Glomerular visceral epithelial cell (primary cell): Measurements from ENCODE around the gene RAB44.
"Not testable (repeated sequence)": the region's sequence is repeated elsewhere in the genome, so short reads cannot be mapped to it uniquely, and the experiment has no call there.

Experiments
- DNase-seq: peaks from one replicate; pipeline ENCODE4 v3.0.0-alpha.2; 2016; ENCODE audit errors: extremely low spot score

RAB44 gene, protein sequence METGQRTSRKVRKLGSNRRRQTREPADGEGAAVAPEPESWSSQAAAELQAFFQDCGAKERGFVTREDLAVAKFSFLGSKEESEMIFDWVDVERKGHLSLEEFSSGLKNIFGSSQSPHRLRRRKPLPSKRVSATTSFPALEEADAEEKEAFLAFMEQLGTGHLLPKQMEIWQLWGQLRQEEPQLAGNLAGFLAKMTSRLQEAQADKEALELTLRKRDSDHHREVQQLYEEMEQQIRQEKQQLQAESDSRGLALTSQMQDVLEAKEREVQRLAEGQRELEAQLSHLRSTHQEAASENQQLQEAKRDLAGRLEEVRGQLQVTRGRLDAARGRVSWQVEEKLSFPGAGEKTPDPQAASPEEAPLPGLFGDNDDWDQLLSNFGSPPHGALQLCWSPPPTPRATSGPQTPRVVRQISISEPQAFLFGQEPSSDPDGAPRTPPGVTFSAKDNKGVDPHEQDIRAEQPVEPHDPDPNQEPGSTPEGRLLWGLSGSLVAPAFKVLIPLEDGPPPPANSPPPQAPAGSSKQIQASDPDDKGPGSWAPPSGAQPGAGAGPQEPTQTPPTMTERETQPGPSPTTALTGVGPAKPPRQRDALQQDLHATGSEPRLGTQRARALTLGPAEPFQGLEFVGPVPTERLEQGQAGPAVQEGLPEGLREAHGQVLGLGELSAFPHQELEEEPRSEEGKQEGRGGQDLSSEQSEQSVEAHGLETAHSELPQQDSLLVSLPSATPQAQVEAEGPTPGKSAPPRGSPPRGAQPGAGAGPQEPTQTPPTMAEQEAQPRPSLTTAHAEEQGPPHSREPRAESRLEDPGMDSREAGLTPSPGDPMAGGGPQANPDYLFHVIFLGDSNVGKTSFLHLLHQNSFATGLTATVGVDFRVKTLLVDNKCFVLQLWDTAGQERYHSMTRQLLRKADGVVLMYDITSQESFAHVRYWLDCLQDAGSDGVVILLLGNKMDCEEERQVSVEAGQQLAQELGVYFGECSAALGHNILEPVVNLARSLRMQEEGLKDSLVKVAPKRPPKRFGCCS

GRCh38 chr6:36697481-36697903, at the start of gene RAB44:
Gene RAB44, plus strand, starts transcription at chr6:36697826. Its CDS starts 6,410 bp downstream, at chr6:36704236.
- no peak for DNase-seq

GRCh38 chr6:36649086-36649485, 48.5 kb upstream of the RAB44 start:
- DNase-seq, result no peak

GRCh38 chr6:36649701-36650484, 47.7 kb upstream of the RAB44 start:
- DNase-seq, result peak; percentile 33

DNA sequence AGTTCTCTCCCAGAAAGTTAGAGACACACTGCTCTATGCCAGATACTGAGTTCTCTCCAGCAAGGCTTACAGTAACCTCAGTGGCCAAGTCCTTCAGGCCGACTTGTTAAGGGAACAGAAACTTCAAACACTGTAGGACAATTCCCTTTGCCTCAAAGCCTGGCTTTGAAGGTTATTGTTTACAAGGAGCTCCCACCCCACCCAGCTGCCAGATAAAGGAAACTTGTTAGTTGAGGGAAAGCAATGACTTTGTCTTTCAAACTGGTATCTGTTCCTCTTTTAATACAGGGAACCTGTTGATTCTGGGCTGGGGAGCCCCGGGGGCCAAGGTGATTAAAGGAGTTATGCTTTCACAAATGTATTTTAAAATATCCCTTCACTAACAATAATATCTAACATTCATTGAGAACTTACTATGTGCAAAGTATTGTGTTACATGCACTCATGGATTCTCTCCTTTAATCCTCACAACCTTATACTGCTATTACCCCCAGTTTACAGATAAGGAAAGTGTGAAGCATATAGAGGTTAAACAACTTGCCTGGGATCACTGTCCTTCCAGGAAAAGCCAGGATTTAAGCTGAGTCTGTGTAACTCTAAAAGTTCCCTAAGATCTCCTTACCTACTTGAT, 46.7 kb upstream of the RAB44 start:
- DNase-seq, result no peak

DNA sequence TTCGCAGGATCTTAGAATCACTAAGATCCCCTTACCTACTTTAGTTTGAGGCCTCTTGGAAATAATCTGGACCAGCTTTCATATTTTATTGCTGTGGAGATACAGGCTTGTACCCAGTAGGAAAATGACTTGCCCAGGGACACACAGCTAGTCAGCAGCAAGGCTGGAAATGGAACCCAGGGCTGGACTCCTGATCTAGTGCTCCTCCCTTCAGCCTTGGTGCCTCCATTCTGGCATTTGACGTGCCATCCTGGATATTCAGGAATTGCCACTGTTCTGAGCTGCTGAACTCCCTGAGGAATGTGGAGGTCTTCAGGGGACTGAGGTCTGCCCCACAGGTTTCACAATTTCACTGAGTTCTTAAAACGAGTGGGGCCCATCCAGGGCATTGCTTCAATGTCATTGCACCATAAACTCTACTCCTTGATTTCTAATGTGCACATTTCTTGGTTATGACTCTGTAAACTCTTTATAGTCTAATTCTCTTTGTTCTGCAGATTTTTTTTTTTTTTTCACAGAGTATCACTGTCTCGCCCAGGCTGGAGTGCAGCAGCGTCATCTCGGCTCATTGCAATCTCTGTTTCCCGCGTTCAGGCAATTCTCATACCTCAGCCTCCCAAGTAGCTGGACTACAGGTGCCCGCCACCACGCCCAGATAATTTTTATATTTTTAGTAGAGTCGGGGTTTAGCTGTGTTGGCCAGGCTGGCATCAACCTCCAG, 45.8 kb upstream of the RAB44 start:
- no peak for DNase-seq

DNA sequence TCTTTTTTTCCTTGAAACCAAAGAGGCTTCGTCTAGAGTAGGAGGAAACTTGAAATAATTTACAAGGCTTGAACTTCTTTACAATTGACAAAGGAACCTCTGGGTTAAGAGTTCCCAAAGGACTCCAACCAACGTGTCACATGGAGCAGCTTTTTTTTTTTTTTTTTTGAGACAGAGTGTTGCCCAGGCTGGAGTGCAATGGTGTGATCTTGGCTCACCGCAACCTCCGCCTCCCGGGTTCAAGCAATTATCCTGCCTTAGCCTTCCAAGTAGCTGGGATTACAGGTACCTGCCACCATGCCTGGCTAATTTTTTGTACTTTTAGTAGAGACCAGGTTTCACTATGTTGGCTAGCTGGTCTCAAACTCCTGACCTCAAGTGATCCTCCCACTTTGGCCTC, 43.2 kb upstream of the RAB44 start:
- not testable (repeated sequence) for DNase-seq

GRCh38 chr6:36655085-36655724, 42.4 kb upstream of the RAB44 start:
- peak; percentile 23 for DNase-seq

DNA sequence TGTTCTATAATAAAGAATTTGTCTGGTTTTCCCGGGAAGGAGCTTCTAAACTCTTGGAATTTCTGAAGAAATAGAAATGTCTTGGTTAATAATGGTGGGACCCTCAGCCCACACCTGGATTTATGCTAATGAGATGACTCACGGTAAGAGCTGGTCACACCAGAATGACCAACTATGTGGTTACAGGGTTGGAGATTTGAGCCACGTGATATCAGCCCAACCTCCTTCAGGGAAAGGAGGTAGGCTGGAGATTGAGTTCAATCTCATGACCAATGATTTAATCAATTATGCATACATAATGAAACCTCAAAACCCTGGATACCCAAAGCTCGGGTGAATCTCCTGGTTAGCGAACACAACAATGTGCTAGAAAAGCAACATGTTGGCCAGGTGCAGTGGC, 41.2 kb upstream of the RAB44 start:
- peak; percentile 74 for DNase-seq

DNA sequence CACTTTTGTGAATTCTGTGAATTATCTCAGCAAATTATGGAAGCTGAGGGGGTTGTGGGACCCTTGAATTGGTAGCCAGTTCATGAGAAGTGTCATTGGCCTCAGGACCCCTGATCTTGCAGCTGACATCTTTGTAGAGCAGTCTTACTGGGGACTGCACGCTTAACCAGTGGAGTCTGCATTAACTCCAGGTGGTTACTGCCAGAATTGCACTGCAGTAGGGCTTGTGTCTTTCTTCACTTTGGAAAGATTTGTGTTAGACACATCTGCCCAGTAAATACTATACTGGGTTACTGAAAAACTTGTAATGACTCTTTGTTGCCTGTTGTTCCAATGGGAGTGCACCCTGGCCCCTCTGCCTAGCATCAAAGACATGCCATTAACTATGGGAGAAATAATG, 40.4 kb upstream of the RAB44 start:
- DNase-seq, result no peak

GRCh38 chr6:36657942-36658544, 39.6 kb upstream of the RAB44 start:
- peak; percentile 90 for DNase-seq

GRCh38 chr6:36659271-36659670, 38.4 kb upstream of the RAB44 start:
- DNase-seq, result peak; percentile 37

DNA sequence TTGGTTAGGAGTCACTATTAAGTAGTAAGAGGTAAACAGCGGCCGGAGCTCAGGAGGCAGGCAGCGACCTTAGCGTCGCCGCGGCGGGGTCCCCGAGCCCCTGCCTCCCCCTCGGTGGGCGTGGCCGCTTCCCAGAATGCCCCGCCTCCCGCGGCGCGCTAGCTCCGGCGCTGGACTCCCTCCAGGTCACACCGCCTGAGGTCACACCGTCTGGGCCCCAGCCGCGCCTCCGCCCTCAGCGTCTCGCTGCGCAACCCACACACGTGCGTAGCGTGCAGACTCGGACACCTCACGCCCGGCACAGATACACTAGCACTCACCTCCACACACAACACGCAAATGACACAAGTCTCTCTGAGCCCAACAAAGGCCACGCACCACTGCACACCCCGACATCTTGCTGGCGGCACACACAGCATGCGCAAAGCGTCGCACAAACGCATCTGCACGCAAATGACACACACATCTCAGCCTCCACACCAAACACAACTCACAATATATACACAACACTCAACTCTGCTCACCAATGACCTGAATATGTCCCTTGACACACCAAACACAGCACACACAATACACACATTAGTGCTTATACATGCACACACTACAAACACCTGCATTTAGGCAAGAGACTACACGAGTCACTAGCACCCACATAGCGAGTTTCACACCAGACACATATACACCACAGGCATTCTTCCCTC, 36.7 kb upstream of the RAB44 start:
- DNase-seq, result no peak

- DNase-seq, result no peak
These were observed 35.2 kb upstream of the RAB44 start for GRCh38 chr6:36662380-36662779.

- no peak for DNase-seq
These were observed 34.8 kb upstream of the RAB44 start for GRCh38 chr6:36662827-36663256.

GRCh38 chr6:36663504-36664446, 33.9 kb upstream of the RAB44 start:
- no peak for DNase-seq

DNA sequence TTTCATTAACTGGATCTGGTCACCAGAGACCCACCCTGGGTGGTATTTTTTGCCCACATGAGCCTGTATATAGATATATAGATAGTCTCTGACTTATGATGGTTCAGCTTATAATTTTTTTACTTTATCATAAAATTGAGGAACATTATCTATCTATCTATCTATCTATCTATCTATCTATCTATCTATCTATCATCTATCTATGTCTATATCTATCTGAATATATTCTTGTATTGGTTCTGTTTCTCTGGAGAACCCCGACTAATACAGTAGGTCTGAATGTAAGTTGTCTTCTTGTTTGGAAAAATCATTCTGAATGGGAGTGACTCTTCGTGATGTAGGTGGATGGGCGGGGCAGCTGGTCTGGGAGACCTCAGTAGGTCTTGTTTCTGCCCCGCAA, 32.4 kb upstream of the RAB44 start:
- no peak for DNase-seq

DNA sequence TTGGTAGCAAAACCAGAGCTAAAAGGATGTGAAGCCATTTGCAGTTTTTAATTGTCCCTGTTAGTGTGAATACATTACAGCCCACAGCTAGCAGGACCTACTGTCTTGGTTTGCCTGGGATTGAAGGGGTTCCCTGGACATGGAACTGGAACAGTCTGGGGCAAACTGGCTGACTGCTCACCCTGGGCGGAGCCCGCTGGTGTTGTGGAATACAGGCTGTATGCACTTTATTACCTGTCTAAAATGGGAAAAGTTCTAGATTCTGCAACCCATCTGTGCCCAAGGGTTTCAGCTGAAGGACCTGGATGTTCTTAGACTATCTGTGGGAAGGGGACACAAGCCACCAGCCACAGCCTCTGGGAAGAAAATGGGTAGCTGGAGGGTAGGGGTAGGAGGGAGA, 31.3 kb upstream of the RAB44 start:
- DNase-seq, result no peak
